Testis (tissue), 2 donors: ENCODE results near the gene VWA5B1.

Experiments
- POLR2A ChIP-seq: fragments of 450-650 bp; IDR thresholded peaks from one replicate; pipeline ENCODE4 v1.6.1; 2017; ENCODE audit warnings: antibody characterized with exemption, mild to moderate bottlenecking, moderate library complexity
- TF ChIP-seq, protein P1 (sequence below), 3 experiments: fragments of 450-650 bp in 2 of 3; fragments of 200-600 bp in 1 of 3; sonication (generic) in 1 of 3; IDR thresholded peaks; one replicate each; pipeline ENCODE4 v1.5.1; 2016 to 2019; ENCODE audit warnings: antibody characterized with exemption in 3 of 3, mild to moderate bottlenecking in 2 of 3, moderate library complexity in 1 of 3

DNA sequence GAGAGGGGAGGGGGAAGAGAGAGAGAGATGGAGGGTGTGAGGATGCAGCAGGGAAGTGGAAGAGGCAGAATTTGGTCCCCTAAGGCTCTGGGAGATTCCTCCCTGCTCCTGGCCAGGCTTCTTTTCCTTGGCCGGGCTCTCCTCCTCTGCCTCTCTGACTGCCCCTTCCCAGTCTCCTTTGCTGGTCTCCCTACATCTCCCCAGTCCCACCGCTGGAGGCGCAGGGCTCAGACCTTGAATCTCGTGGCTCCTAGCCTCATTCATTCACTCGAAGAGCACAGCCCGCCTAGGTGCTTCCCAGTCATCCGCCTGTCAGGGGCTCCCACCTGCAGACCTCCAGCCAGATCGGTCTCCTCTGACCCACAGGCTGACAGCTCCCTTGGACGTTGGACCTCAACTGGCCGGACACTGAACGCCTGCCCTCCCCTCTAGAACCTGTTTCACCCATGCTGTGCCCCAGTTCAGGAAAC, 76.5 kb downstream of the VWA5B1 start:
- TF ChIP-seq, protein P1, sequence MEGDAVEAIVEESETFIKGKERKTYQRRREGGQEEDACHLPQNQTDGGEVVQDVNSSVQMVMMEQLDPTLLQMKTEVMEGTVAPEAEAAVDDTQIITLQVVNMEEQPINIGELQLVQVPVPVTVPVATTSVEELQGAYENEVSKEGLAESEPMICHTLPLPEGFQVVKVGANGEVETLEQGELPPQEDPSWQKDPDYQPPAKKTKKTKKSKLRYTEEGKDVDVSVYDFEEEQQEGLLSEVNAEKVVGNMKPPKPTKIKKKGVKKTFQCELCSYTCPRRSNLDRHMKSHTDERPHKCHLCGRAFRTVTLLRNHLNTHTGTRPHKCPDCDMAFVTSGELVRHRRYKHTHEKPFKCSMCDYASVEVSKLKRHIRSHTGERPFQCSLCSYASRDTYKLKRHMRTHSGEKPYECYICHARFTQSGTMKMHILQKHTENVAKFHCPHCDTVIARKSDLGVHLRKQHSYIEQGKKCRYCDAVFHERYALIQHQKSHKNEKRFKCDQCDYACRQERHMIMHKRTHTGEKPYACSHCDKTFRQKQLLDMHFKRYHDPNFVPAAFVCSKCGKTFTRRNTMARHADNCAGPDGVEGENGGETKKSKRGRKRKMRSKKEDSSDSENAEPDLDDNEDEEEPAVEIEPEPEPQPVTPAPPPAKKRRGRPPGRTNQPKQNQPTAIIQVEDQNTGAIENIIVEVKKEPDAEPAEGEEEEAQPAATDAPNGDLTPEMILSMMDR (IDR thresholded peaks at IDR 0.05) = peak; percentile 14 to 38 (median 37)
- TF ChIP-seq POLR2A = no peak
